GM12875 (cell line): ENCODE results near the gene SARDH.

ENCODE experiments used
- H3K4me3 ChIP-seq: one replicate; pipeline ENCODE4 v1.5.1; 2011; ENCODE audit warnings: low read depth, low read length, control low read depth
- TF ChIP-seq, protein P1 (sequence below): IDR thresholded peaks from 2 replicates; pipeline ENCODE4 v1.5.1; 2011; ENCODE audit warnings: low read depth, mild to moderate bottlenecking, control low read depth, inconsistent platforms, low read length, moderate library complexity, borderline replicate concordance; ENCODE audit not compliant: insufficient read depth

SARDH gene

DNA sequence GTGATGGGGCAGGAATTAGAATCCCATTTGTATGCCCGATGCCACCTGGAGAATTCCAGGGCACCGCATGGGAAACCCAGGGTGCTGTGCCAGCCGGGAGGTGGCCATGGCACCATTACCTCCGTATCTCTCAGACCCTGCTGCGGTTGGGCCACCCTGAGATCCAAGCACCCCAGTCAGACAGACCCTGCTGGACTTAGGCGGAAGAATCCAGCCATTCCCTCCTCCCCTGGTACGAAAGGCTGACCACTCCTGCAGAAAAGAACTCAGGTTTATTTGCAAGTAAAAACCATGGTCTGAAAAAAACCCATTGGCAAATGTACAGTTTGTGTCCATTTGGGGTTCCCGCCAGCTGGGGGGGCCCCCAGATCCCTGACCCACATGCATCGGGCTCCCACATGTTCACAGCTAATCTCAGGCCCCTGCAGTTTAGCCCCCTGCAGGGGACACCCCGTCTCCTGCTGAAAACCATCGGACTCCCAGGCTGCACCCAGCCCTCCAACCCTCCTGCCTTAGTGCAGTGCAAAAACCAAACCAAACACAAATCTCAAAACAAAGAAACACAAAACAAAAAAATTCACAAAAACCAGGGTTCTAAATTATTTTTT is 23.6 kb upstream of the SARDH start:
- H3K4me3 ChIP-seq = no peak overlapping the region
- TF ChIP-seq, protein P1, sequence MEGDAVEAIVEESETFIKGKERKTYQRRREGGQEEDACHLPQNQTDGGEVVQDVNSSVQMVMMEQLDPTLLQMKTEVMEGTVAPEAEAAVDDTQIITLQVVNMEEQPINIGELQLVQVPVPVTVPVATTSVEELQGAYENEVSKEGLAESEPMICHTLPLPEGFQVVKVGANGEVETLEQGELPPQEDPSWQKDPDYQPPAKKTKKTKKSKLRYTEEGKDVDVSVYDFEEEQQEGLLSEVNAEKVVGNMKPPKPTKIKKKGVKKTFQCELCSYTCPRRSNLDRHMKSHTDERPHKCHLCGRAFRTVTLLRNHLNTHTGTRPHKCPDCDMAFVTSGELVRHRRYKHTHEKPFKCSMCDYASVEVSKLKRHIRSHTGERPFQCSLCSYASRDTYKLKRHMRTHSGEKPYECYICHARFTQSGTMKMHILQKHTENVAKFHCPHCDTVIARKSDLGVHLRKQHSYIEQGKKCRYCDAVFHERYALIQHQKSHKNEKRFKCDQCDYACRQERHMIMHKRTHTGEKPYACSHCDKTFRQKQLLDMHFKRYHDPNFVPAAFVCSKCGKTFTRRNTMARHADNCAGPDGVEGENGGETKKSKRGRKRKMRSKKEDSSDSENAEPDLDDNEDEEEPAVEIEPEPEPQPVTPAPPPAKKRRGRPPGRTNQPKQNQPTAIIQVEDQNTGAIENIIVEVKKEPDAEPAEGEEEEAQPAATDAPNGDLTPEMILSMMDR = no peak

- TF ChIP-seq, protein P1 = no peak
- H3K4me3 ChIP-seq = no peak overlapping the region
These were observed 22.6 kb upstream of the SARDH start for GRCh38 chr9:133760713-133761290.

GRCh38 chr9:133759946-133760345 is 21.8 kb upstream of the SARDH start:
- TF ChIP-seq, protein P1 = no peak

GRCh38 chr9:133759146-133759900 is 21.2 kb upstream of the SARDH start:
- H3K4me3 ChIP-seq = no peak overlapping the region
- TF ChIP-seq, protein P1 = no peak

More at GRCh38 chr9:133759946-133760345, 21.8 kb upstream of the SARDH start:
- no peak overlapping the region for H3K4me3 ChIP-seq

GRCh38 chr9:133758228-133758627 is 20.1 kb upstream of the SARDH start:
- TF ChIP-seq, protein P1 = no peak
- no peak overlapping the region for H3K4me3 ChIP-seq

- H3K4me3 ChIP-seq = no peak overlapping the region
- TF ChIP-seq, protein P1 = no peak
These were observed 16.6 kb upstream of the SARDH start for GRCh38 chr9:133754688-133755227.
